Measurements from ENCODE around the gene ADGRB3.

The ADGRB3 gene

GRCh38 chr6:68967549-68968300 is 332.6 kb downstream of the ADGRB3 start:
- no peak overlapping the region for H3K27ac Mint-ChIP-seq

GRCh38 chr6:68968301-68968649 is 333.2 kb downstream of the ADGRB3 start:
- Mint-ChIP-seq H3K9me3 (no peaks in the 10 kb centered on the region), H3K36me3 (ENCODE audit: low read depth) (no peaks in the 10 kb centered on the region), H3K4me3 (no peak overlapping the region), H3K4me1 (peaks cover 11% of the 10 kb centered on the region), H3K27ac (no peak overlapping the region), H3K27me3 (ENCODE audit: low read depth, poor library complexity) (peaks cover 3% of the 10 kb centered on the region)
- no peak for TF ChIP-seq CTCF (IDR thresholded peaks at IDR 0.05)
- no peak for DNase-seq

More at GRCh38 chr6:68967549-68968300, 332.6 kb downstream of the ADGRB3 start:
- Mint-ChIP-seq H3K27me3 (ENCODE audit: low read depth, poor library complexity) (peaks cover 3% of the 10 kb centered on the region), H3K4me3 (no peak overlapping the region), H3K9me3 (no peaks in the 10 kb centered on the region), H3K4me1 (peaks cover 11% of the 10 kb centered on the region), H3K36me3 (ENCODE audit: low read depth) (no peaks in the 10 kb centered on the region)
- peak; percentile 94 for TF ChIP-seq CTCF (IDR thresholded peaks at IDR 0.05)
- peak; percentile 79 for DNase-seq

GRCh38 chr6:68973066-68973465 is 338.0 kb downstream of the ADGRB3 start:
- Mint-ChIP-seq H3K9me3 (no peaks in the 10 kb centered on the region), H3K27ac (no peak overlapping the region), H3K4me3 (no peak overlapping the region), H3K27me3 (ENCODE audit: low read depth, poor library complexity) (peaks cover 4% of the 10 kb centered on the region), H3K4me1 (peaks cover 3% of the 10 kb centered on the region), H3K36me3 (ENCODE audit: low read depth) (no peaks in the 10 kb centered on the region)
- TF ChIP-seq CTCF (IDR thresholded peaks at IDR 0.05), result no peak
- DNase-seq, result no peak

- DNase-seq, result no peak
- Mint-ChIP-seq H3K4me3 (no peak overlapping the region), H3K27ac (no peak overlapping the region), H3K9me3 (no peaks in the 10 kb centered on the region), H3K4me1 (no peaks in the 10 kb centered on the region), H3K36me3 (ENCODE audit: low read depth) (no peaks in the 10 kb centered on the region), H3K27me3 (ENCODE audit: low read depth, poor library complexity) (peaks cover 4% of the 10 kb centered on the region)
- TF ChIP-seq CTCF (IDR thresholded peaks at IDR 0.05), result no peak
These were observed 340.0 kb downstream of the ADGRB3 start for GRCh38 chr6:68975064-68975463.

- Mint-ChIP-seq H3K9me3 (no peaks in the 10 kb centered on the region), H3K27ac (no peak overlapping the region), H3K36me3 (ENCODE audit: low read depth) (no peaks in the 10 kb centered on the region)
These were observed 340.7 kb downstream of the ADGRB3 start for GRCh38 chr6:68975816-68976215.

More at GRCh38 chr6:68975816-68976215, 340.7 kb downstream of the ADGRB3 start:
- no peak overlapping the region for H3K4me3 Mint-ChIP-seq
- no peak for TF ChIP-seq CTCF (IDR thresholded peaks at IDR 0.05)
- no peak for DNase-seq
- H3K4me1 Mint-ChIP-seq, result no peaks in the 10 kb centered on the region
- H3K27me3 Mint-ChIP-seq (ENCODE audit: low read depth, poor library complexity), result peaks cover 4% of the 10 kb centered on the region
